ENCODE measurements around the gene TCEA3.

DNA sequence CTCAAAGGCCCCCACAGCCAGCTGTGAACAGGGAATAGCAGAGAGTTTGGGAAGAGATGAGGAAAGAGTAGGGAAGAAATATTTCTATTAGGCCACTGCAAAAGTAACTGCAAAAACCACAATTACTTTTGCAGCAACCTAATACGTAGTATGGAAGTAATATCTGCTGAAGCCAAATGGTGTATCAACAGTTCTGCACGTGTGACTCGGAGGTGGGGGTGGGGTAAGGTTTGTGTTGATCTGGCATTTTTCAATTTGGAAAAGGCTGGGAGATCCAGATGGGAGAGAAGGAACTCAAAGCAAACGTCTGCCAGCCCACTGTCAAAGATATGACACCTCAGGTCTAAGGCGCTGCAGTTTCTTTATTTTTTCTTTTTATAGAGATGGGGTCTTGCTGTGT, 43.8 kb downstream of the TCEA3 start:
- TF ChIP-seq, protein P1, sequence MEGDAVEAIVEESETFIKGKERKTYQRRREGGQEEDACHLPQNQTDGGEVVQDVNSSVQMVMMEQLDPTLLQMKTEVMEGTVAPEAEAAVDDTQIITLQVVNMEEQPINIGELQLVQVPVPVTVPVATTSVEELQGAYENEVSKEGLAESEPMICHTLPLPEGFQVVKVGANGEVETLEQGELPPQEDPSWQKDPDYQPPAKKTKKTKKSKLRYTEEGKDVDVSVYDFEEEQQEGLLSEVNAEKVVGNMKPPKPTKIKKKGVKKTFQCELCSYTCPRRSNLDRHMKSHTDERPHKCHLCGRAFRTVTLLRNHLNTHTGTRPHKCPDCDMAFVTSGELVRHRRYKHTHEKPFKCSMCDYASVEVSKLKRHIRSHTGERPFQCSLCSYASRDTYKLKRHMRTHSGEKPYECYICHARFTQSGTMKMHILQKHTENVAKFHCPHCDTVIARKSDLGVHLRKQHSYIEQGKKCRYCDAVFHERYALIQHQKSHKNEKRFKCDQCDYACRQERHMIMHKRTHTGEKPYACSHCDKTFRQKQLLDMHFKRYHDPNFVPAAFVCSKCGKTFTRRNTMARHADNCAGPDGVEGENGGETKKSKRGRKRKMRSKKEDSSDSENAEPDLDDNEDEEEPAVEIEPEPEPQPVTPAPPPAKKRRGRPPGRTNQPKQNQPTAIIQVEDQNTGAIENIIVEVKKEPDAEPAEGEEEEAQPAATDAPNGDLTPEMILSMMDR (IDR thresholded peaks at IDR 0.05): no peak
- no peak for TF ChIP-seq POLR2A (IDR thresholded peaks at IDR 0.05)
